Activated T-cell treated with anti-CD3 and anti-CD28 coated beads, Interleukin-2, amount 50 U/mL, for 48 hours (primary cell): ENCODE results near the gene XKRX.

Experiments
- DNase-seq, 2 experiments: peaks; one replicate each; pipeline ENCODE4 v3.0.0-alpha.2; 2020

The XKRX gene

DNA sequence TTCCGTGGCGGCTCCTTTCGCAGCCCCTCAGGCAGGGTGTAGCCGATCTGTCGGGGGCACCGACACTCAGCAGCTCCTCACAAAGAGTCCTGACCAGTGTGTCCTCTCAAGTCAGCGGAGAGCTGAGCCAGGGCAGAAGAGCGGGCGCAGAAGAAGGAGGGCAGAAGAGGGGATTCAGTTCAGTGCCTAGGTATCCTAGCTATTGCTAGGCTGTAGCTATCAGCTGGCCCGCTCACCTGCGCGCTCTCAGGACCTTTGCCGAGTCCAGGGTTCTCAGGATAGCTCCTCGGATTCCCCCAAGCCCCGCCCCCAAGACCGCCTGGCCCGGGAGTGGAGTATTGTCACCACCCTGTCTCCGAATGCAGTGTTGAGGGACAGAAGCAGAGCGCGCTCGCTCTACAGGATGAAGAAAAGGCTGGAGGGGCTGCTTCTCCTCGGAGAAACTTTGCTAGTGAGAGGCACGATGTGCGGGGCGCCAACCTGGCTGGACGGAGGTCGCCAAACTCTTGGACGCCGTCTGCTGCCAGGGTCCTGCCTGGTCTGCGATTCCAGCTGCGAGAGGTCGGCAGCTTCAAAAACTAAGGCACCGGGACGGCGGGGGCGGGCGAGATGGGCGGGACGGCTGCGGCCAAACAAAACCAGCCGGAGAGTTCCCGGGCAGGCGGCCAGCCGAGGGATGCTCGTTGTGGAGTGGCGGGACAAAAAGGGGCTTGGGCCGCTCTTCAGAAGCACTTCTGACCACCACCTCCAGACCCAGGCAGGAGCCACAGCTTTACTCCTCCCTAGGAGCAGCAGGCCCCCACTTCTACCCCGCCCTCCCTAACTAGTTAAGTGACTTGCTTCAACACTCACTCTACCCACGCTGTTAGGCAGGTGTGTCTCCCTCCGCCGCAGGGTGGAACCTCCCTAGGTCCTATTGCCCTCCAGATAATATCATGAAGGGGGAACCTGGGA lies at the start of gene XKRX:
Gene XKRX (minus strand): TSS at position 258 of the 954 bp plus-strand sequence. CDS start 613 bp downstream, outside the sequence.
- peak; percentile 54 to 64 for DNase-seq

DNA sequence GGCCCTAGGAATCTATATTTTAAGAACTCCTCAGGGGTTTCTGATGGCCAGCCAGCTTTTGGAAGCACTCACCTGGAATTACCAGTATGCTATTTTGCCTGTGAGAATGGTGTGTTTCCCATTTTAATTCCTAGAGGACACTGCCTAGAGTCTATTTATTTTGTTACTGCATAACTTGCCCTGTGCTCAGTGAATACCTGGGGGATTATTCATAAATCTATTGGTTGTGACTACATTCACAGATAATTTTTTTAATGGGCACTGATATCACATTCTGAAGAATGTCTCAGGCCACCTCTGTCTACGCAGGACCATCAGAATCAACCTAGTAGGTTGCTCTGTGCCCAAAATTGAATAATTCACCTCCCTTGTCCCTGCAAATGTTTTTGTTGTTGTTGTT lies 47.5 kb upstream of the XKRX start:
- no peak for DNase-seq

DNA sequence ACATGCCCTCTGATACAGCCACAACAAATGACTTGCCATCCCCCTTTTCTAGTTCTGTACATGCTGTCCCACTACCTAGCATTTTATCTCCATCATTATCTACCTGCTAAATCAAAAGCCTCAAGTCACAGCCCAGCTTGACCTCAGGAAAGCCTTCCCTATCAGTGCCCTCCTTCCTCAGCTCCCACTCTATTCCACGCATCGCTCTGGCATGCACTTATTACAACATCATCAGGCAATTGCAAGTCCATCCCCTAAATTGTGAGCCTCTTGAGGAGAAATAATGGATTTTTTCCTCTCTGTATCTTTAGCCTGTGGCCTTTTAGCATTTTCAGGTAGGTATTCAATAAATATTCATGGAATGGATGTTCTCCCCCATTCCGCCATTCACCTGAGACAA lies 46.5 kb upstream of the XKRX start:
- DNase-seq = no peak

GRCh38 chrX:100973411-100973810 lies 44.7 kb upstream of the XKRX start:
- DNase-seq = no peak

DNA sequence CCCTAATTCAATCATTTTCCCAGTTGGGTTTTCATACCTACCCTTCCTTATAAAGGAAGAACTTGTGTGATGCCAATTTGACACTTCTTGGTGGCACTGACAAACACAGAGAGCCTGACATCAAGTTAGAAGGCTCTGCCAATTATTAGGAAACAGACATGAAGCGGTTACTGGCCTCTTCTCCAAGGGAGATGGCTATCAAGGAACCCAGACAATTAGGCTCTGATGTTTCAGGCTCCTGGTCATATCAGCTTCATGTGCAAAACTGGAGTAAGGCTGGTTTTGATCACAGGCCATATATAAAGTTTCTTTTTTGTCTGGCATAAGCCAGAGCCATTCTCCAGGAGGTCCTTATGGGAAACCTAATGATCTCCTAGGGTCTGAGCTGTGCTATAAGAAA lies 41.2 kb upstream of the XKRX start:
- no peak for DNase-seq

- no peak for DNase-seq
Measured at GRCh38 chrX:100969408-100969807, 40.7 kb upstream of the XKRX start, which contains the start of gene ARL13A. Gene ARL13A, plus strand, starts transcription at chrX:100969708. Its CDS starts 3,982 bp downstream, at chrX:100973690.

- DNase-seq = no peak
Measured at GRCh38 chrX:100964362-100964761, 35.6 kb upstream of the XKRX start.

DNA sequence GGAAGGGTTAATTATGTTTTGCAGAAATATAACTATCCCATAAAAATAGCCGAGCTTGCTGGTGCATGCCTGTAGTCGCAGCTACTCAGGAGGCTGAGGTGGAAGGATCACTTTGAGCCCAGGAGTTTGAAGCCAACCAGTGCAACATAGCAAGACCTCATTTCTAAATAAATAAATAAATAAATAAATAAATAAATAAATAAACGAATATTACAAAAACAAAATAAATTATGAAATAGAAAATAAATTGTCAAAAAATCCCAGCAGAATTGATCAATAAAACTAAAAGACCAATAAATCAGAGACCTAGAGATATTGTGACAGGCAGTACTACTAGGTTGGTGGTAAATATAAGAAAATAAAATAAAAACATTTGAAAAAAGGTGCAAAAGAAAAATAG lies 34.1 kb upstream of the XKRX start:
- DNase-seq = no peak

- DNase-seq = no peak
Measured at GRCh38 chrX:100948557-100948956, 19.8 kb upstream of the XKRX start.

DNA sequence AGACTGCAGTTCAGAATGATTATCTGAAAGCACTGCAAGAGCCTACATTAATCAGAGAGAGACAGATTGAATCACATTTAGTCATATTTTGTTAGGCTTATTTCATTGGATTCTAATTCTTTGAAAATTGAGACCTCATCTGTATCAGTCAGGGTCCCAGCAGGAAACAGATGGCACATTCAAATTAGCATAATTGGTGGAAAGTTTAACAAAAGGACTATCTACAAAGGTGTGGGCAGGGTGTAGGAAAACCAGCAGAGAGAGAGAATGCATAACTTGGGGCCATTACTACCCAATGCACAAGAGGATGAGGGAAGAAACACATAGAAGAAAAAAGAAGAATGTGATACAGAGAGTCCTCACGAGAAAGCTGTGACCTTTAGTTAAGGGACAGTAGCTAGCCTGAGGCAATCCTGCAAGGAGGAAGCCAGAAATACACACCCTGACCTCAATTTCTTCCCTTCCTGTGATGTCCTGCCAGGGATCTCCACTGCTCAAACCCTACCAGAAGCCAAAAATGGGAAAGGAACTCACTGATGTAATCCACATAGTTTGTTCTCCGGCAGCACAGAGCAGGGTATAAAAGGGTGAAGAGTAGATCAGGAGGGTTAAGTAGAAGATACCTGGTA lies 17.7 kb upstream of the XKRX start:
- DNase-seq = no peak

- no peak for DNase-seq
Measured at GRCh38 chrX:100944601-100945000, 15.9 kb upstream of the XKRX start.

- DNase-seq = no peak
Measured at GRCh38 chrX:100939333-100939732, 10.6 kb upstream of the XKRX start.

DNA sequence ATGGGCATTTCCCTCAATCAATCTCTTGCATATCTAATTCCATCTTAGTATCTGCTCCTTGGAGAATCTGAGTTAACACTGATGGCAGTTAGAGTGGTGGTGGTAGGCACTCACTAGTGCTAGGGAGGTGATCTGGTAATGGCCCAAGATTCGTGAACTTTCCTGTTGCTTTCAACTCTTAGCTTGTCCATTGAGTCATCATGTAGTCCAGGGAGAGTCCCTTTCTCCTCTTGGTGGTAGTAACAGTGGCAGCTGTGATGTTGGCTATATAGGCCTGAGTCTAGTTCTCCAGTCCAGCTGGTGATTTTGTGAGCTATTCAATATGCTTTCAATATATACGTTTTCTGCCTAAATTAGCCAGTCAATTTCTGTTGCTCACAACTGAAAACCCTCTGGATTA lies 7.0 kb upstream of the XKRX start:
- DNase-seq = no peak

GRCh38 chrX:100931925-100932285 lies 3.2 kb upstream of the XKRX start:
- no peak for DNase-seq

GRCh38 chrX:100931218-100931924 lies 2.7 kb upstream of the XKRX start:
- DNase-seq = peak; percentile 27 to 35

GRCh38 chrX:100926453-100926852 lies 2.3 kb downstream of the XKRX start:
- no peak for DNase-seq

DNA sequence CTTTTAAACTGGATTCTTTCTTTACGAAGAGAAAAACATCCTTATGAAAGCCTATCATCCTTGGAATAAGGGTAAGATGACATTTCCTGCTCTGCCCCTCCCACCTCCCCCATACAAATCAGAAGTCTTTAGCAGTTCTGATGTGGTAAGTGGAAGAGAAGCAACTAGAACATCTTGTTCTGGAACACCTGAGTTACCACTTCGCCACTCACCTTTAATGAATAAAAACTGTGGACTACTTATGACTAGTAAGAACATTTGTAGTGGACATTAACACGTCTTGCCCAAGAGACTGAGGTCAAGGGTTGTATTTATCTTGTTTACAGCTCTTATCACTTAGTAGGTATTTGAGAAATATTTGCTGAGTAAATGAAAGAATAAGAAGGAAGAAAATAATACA lies 4.3 kb downstream of the XKRX start:
- DNase-seq = no peak

- DNase-seq = no peak
Measured at GRCh38 chrX:100915562-100915961, 13.2 kb downstream of the XKRX start.

DNA sequence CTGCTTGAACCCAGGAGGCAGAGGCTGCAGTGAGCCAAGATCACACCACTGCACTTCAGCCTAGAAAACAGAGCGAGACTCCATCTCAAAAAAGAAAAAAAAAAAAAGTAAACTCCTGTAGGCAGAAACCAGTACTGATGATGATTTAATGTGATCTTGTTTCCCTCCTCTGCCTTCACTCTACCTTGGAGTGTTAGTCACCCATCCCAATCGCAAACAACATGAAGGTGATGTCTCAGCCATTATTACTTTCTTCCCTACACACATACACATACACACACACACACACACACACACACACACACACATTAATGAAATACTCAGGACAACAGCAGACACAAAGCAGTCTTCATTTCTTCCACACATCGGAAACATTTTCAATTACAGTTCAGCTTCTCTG lies 15.6 kb downstream of the XKRX start:
- no peak for DNase-seq

DNA sequence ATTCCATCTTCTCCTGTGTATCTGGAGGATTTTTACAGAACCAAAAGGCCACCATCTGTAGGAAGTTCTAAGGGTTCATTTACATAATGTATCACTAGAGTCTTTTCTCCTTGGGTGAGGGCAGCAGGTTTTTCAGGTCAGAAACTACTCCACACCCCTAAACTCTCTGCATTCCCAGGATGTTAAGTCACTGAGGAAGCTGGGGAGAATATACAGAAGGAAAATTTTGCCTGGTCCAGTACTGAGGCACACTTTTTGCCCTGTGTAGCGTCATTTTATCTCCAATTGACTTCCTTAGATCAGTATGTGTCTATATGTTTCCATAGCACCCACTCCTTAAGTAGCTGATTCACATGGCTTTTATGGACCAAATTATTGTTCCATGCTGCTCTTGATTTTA lies 17.0 kb downstream of the XKRX start:
- DNase-seq = no peak

GRCh38 chrX:100905620-100906019 lies 23.1 kb downstream of the XKRX start:
- DNase-seq = no peak

DNA sequence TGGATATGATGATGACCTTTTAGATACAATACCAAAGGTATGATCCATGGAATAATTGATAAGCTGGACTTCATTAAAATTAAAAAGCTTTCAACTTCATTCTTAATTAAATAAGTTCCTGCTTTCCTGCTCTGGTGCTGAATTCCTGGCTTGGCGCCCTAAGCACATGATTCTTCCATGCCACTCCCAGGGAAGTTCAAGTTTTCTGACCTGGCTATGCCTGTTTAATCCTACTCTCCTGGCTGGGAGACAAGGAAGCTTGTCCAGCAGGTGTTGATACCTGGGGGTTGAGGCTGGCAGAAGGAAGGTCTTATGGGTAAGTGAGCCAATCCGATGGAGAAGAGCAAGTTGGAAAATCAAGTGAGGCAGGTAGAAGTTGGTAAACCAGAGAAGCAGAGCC lies 24.3 kb downstream of the XKRX start:
- no peak for DNase-seq

DNA sequence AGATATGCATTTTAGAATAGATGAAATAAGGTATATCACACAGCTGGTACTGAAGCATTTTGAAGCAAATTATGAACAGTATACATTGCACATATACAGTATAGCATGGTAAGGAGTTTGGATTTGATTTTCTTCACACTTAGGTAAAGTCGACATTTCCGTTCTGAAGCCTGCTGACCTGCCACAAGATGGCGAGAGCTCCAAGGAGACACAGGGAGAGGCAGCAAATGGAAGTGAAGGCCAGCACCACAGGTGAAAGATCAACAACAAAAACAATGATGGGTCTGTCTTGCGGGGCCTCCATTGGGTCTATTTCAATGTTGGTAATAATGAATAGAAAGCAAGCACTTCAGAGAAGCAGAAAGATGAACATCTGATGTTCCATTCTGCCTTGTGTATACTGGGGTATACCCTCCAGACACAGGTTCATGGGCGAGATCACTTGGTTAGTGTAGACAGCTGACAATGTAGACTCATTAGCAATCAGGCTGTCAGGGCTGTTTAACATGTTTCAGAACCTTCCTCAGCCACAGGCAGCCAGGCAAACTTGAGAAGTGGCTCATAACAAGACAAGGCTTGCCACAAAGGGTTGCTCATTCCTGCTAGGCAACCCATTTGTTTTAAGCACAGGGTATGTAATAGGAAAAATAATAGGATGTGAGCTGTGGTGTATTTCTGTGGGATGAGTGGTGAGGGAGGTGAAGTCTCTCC lies 33.2 kb downstream of the XKRX start:
- DNase-seq = peak; percentile 21 to 34
